Transverse colon (tissue), 4 donors: Measurements from ENCODE around the gene ZNF160.

Experiments used
- CTCF ChIP-seq, 5 experiments: fragments of 200-600 bp in 3 of 5; fragments of 450-650 bp in 2 of 5; sonication (generic) in 3 of 5; IDR thresholded peaks; 1 replicate in 2 of 5; 2 replicates in 3 of 5; pipeline ENCODE4 v1.5.1; 2016 to 2017; ENCODE audit warnings: antibody characterized with exemption in 5 of 5, inconsistent platforms in 3 of 5, mild to moderate bottlenecking in 2 of 5, moderate library complexity in 1 of 5
- EP300 ChIP-seq: sonication (generic); formaldehyde crosslinking; IDR thresholded peaks from one replicate; pipeline ENCODE4 v1.6.1; 2017; ENCODE audit warnings: antibody characterized with exemption, low read depth
- POLR2A ChIP-seq: fragments of 450-650 bp; IDR thresholded peaks from one replicate; pipeline ENCODE4 v1.6.1; 2016; ENCODE audit warnings: antibody characterized with exemption, mild to moderate bottlenecking, moderate library complexity
- POLR2AphosphoS5 ChIP-seq, 3 donors: sonication (generic); formaldehyde crosslinking; IDR thresholded peaks; one replicate each; pipeline ENCODE4 v1.6.1; 2016; ENCODE audit warnings: antibody characterized with exemption in 3 of 3

- TF ChIP-seq CTCF (IDR thresholded peaks at IDR 0.05) (no peak), EP300 (no peak), POLR2A (no peak), POLR2AphosphoS5 (IDR thresholded peaks at IDR 0.05) (no peak)
These were observed 48.1 kb downstream of the ZNF160 start for GRCh38 chr19:53055117-53055516.
